G401 (cell line): ENCODE data around the gene SLC39A12. TPM values are rescaled to one million over a fixed set of nuclear protein-coding genes. Genes with fewer than 3 reads are reported as not detected.

Experiments
- DNase-seq: peaks from one replicate; pipeline ENCODE4 v3.0.0-alpha.2; 2015; ENCODE audit warnings: low spot score
- in situ Hi-C: cut with HindIII; loops from 2 replicates; pipeline ENCODE4 v1.10.0; 2016; ENCODE audit warnings: low sequenced_read_pairs, mixed read lengths
- total RNA-seq: library from RNA; depleted of rRNA; stranded (reverse); fragments of >200 nt; shearing (Covaris generic); gene quantifications from 2 replicates; pipeline ENCODE4 v1.2.3, GENCODE V29; 2014

Gene SLC39A12
- total RNA-seq, 1 experiment from 2014 or later: not detected

GRCh38 chr10:18021725-18022480, 70.2 kb downstream of the SLC39A12 start:
- no peak for DNase-seq
- in situ Hi-C loops: no loop called here

- in situ Hi-C loops: no loop called here
- DNase-seq: no peak
Observed at GRCh38 chr10:18043148-18044006, 91.7 kb downstream of the SLC39A12 start.

- no peak for DNase-seq
- in situ Hi-C loops: no loop called here
Observed at GRCh38 chr10:18044976-18045720, 93.4 kb downstream of the SLC39A12 start.

GRCh38 chr10:18056583-18056982, 104.9 kb downstream of the SLC39A12 start:
- in situ Hi-C loops: no loop called here
- DNase-seq: peak; percentile 5

GRCh38 chr10:18059826-18060559, 108.3 kb downstream of the SLC39A12 start:
- in situ Hi-C loops: no loop called here
- no peak for DNase-seq

GRCh38 chr10:18066947-18067346, 115.2 kb downstream of the SLC39A12 start:
- no peak for DNase-seq

GRCh38 chr10:18068401-18068800, 116.7 kb downstream of the SLC39A12 start:
- no peak for DNase-seq
- in situ Hi-C loops: no loop called here

More at GRCh38 chr10:18066947-18067346, 115.2 kb downstream of the SLC39A12 start:
- in situ Hi-C loops: no loop called here

GRCh38 chr10:18071591-18071990, 119.9 kb downstream of the SLC39A12 start:
- DNase-seq: no peak
- in situ Hi-C loops: no loop called here

- no peak for DNase-seq
- in situ Hi-C loops: no loop called here
Observed at GRCh38 chr10:18073314-18073713, 121.6 kb downstream of the SLC39A12 start.

GRCh38 chr10:18075881-18076280, 124.2 kb downstream of the SLC39A12 start:
- DNase-seq: no peak
- in situ Hi-C loops: no loop called here

- in situ Hi-C loops: no loop called here
- DNase-seq: no peak
Observed at GRCh38 chr10:18079665-18080295, 128.1 kb downstream of the SLC39A12 start.

GRCh38 chr10:18082381-18082780, 130.7 kb downstream of the SLC39A12 start:
- no peak for DNase-seq
- in situ Hi-C loops: no loop called here

- DNase-seq: no peak
- in situ Hi-C loops: no loop called here
Observed at GRCh38 chr10:18085855-18086254, 134.1 kb downstream of the SLC39A12 start.

- DNase-seq: no peak
- in situ Hi-C loops: no loop called here
Observed at GRCh38 chr10:18086746-18087145, 135.0 kb downstream of the SLC39A12 start.

GRCh38 chr10:18087355-18087754, 135.6 kb downstream of the SLC39A12 start:
- in situ Hi-C loops: no loop called here
- DNase-seq: peak; percentile 26
